KG1 (cell line): ENCODE measurements around the gene CEP162.
"Not testable (repeated sequence)": the region's sequence is repeated elsewhere in the genome, so short reads cannot be mapped to it uniquely, and the experiment has no call there.

Experiments used
- DNase-seq: peaks from one replicate; lab custom pipeline; 2025; lab: John Stamatoyannopoulos, UW

The CEP162 gene

DNA sequence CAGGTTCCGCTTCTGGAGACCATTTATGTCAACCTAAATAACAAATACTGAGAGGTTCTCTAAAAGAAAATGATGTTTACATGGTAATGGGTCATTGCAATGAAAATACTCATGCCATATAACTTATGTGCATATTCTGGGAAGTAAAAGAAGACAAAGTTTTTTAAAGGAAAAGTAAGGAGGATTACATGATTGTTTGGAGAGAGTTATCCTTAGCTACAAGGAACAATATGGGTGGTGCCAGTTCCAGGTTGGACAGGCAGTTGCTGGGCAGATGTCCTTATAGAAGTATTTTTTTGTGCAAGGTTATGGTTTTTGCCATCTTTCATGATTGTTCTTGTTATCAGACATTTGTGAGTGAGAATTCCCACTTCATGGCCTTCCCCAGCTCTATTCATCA, 141.4 kb downstream of the CEP162 start:
- no peak for DNase-seq

DNA sequence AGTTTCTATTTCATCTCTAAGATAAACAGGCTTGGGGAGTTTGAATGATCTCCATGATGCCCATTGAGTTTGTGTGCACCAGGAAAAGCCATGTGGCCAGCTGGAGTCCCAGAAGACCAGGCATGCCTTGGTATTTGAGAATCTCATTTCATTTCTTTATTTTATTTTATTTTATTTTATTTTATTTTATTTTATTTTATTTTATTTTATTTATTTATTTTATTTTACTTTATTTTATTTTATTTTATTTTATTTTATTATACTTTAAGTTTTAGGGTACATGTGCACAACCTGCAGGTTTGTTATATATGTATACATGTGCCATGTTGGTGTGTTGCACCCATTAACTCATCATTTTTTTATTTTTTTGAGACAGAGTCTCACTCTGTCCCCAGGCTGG, 142.7 kb downstream of the CEP162 start:
- DNase-seq: not testable (repeated sequence)

DNA sequence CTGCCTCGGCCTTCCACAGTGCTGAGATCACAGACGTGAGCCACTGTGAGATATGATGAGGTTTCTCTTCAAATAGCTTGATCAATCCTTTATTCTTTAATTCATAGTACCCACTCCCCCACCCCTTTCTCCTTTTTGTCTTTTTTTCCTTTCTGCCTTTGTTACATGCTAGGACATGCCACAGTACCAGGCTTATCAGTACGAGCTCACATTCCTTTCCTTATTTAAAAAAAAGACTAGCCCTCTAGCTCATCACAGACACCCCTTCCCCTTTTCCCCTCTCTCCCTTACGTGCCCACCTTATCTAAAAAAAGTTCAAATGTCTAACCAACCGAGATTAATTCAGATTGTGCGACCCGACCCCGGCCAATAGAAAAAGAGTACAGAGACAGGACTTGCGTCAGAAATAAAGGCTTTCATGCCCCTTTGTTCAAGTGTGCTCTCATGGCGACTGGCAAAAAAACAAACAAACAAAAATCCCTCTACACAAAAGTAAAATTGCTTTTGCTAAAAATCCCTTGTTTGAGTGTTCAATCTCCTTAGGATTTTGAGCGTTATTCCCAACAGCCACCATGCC, 144.7 kb downstream of the CEP162 start:
- no peak for DNase-seq

DNA sequence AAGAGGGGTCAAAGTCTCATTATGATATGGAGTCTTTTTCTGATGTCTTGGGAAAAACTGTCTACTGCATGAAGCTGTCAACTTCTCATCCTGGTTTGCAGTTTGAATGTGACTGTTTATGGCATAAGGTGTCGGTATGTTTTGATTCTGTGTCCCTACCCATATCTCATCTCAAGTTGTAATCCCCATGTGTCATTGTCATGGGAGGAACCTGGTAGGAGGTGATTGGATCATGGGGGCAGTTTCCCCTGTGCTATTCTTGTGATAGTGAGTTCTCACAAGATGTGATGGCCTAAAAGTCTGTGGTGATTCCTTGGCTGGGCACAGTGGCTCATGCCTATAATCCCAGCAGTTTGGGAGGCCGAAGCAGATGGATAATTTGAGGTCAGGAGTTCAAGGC, 146.2 kb downstream of the CEP162 start:
- DNase-seq: no peak

- no peak for DNase-seq
These were observed 149.1 kb downstream of the CEP162 start for GRCh38 chr6:84078335-84078734.

DNA sequence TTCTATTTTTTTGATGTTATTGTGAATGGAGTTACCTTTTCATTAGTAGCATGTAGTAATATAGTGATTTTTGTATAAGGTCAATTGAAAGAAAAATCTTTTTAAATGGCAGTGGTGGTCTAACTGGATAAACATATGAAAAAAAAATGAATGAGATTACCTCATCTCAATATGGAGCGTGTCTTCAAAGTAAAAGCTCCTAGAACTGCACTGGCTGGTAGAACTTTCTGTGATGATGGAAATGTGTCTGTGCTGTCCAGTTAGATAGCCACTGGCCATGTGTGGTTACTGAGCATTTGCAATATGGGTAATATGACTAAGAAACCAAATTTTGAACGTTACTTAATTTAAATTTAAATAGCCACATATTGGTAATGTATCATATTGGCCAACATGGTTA, 149.8 kb downstream of the CEP162 start:
- DNase-seq: no peak

GRCh38 chr6:84074988-84075781, 152.3 kb downstream of the CEP162 start:
- DNase-seq: no peak
